Epithelial cell of esophagus (primary cell): ENCODE measurements around the gene CGB1.

Source experiments
- DNase-seq: peaks from one replicate; pipeline ENCODE4 v3.0.0; 2010; ENCODE audit warnings: low read depth
- H3K4me3 ChIP-seq: 2 replicates; pipeline ENCODE4 v1.5.1; 2011; ENCODE audit warnings: mild to moderate bottlenecking, low read length, control low read depth
- CTCF ChIP-seq: IDR thresholded peaks from 2 replicates; pipeline ENCODE4 v1.5.1; 2011; ENCODE audit warnings: low read depth, mild to moderate bottlenecking, low read length, control low read depth, inconsistent platforms; ENCODE audit not compliant: insufficient read depth; ENCODE audit errors: missing control alignments

Gene CGB1

GRCh38 chr19:48988860-48989259, 47.8 kb downstream of the CGB1 start:
- no peak for TF ChIP-seq CTCF

GRCh38 chr19:48988286-48988685, 48.4 kb downstream of the CGB1 start:
- DNase-seq: no peak
- no peak for TF ChIP-seq CTCF
- H3K4me3 ChIP-seq: no peak overlapping the region

More at GRCh38 chr19:48988860-48989259, 47.8 kb downstream of the CGB1 start:
- no peak overlapping the region for H3K4me3 ChIP-seq
- DNase-seq: no peak

GRCh38 chr19:48987323-48987722, 49.4 kb downstream of the CGB1 start:
- TF ChIP-seq CTCF: no peak
- H3K4me3 ChIP-seq: no peak overlapping the region
- no peak for DNase-seq

GRCh38 chr19:48986211-48986610, 50.5 kb downstream of the CGB1 start:
- TF ChIP-seq CTCF: no peak
- H3K4me3 ChIP-seq: no peak overlapping the region
- DNase-seq: no peak

- H3K4me3 ChIP-seq: no peak overlapping the region
- no peak for TF ChIP-seq CTCF
- DNase-seq: no peak
These were observed 51.0 kb downstream of the CGB1 start for GRCh38 chr19:48985711-48986110.
